Measurements from ENCODE around the gene SLC43A1. TPM values are rescaled to one million over a fixed set of nuclear protein-coding genes. Genes with fewer than 3 reads are reported as not detected.

SLC43A1 gene
- total RNA-seq, 6 experiments from 2014 or later: 38.9 to 173 (median 106) TPM

Small RNAs within 50 kb of the gene (small RNA-seq; reads per million reads assigned to genes)
- gene RN7SL605P (0 reads per million in 2 experiments), gene RNA5SP341 (0 reads per million in 2 experiments)

Other genes with a start within 250 kb of the SLC43A1 start
- gene TNKS1BP1, start 190.8 kb downstream of the SLC43A1 start, total RNA-seq: 100 to 1,000 TPM in 2 of 6 experiments, 10 to 100 TPM in 4; 52.4 to 124 (median 92.7) TPM
- 10 to 100 TPM; 24.5 to 47.9 (median 29.9) TPM for gene SSRP1, start 179.8 kb downstream of the SLC43A1 start, total RNA-seq
- 1 to 10 TPM in 1 of 6 experiments, under 1 TPM in 3, not detected in 2; 0.63 to 2.1 (median 0.77) TPM for gene P2RX3, start 177.3 kb downstream of the SLC43A1 start, total RNA-seq
- not detected for gene PRG3, start 134.6 kb downstream of the SLC43A1 start, total RNA-seq
- 1 to 10 TPM in 1 of 6 experiments, under 1 TPM in 3, not detected in 2; 0.39 to 1.2 (median 0.86) TPM for gene PRG2, start 125.1 kb downstream of the SLC43A1 start, total RNA-seq
- 100 to 1,000 TPM; 109 to 259 (median 185) TPM for gene SLC43A3, start 88.6 kb downstream of the SLC43A1 start, total RNA-seq
- 10 to 100 TPM; 12.5 to 54.4 (median 18.6) TPM for gene RTN4RL2, start 55.2 kb downstream of the SLC43A1 start, total RNA-seq
- 10 to 100 TPM; 19.6 to 48.5 (median 39.0) TPM for gene TIMM10, start 15.1 kb upstream of the SLC43A1 start, total RNA-seq
- not detected for gene SMTNL1, start 21.9 kb upstream of the SLC43A1 start, total RNA-seq
- 100 to 1,000 TPM in 1 of 6 experiments, 10 to 100 TPM in 5; 36.6 to 124 (median 58.6) TPM for gene UBE2L6, start 52.0 kb upstream of the SLC43A1 start, total RNA-seq
- 1,000 to 10,000 TPM; 1,903 to 2,571 (median 2,194) TPM for gene SERPING1, start 82.0 kb upstream of the SLC43A1 start, total RNA-seq
- gene YPEL4, start 134.2 kb upstream of the SLC43A1 start, total RNA-seq: under 1 TPM in 4 of 6 experiments, not detected in 2; 0.06 to 0.84 (median 0.30) TPM
- 1 to 10 TPM; 5.6 to 9.2 (median 6.8) TPM for gene CLP1, start 142.1 kb upstream of the SLC43A1 start, total RNA-seq
- gene ZDHHC5, start 152.4 kb upstream of the SLC43A1 start, total RNA-seq: 10 to 100 TPM; 27.0 to 35.7 (median 33.6) TPM
- 1 to 10 TPM; 5.7 to 8.7 (median 6.3) TPM for gene MED19, start 196.5 kb upstream of the SLC43A1 start, total RNA-seq
- 10 to 100 TPM; 39.1 to 53.8 (median 48.5) TPM for gene TMX2, start 196.9 kb upstream of the SLC43A1 start, total RNA-seq
- gene SELENOH, start 225.8 kb upstream of the SLC43A1 start, total RNA-seq: 100 to 1,000 TPM in 1 of 6 experiments, 10 to 100 TPM in 5; 57.1 to 110 (median 70.7) TPM
- gene BTBD18, start 236.1 kb upstream of the SLC43A1 start, total RNA-seq: not detected
- 100 to 1,000 TPM in 3 of 6 experiments, 10 to 100 TPM in 3; 62.3 to 123 (median 97.8) TPM for gene CTNND1, start 246.1 kb upstream of the SLC43A1 start, total RNA-seq